DMS153 treated with DMSO at 0.1 percent for 48 hours (cell line): ENCODE results near the gene HOXD10.

Source experiments
- DNase-seq: peaks from one replicate; lab custom pipeline; 2025; ENCODE audit not compliant: unreplicated experiment; lab: John Stamatoyannopoulos, UW

Gene HOXD10

DNA sequence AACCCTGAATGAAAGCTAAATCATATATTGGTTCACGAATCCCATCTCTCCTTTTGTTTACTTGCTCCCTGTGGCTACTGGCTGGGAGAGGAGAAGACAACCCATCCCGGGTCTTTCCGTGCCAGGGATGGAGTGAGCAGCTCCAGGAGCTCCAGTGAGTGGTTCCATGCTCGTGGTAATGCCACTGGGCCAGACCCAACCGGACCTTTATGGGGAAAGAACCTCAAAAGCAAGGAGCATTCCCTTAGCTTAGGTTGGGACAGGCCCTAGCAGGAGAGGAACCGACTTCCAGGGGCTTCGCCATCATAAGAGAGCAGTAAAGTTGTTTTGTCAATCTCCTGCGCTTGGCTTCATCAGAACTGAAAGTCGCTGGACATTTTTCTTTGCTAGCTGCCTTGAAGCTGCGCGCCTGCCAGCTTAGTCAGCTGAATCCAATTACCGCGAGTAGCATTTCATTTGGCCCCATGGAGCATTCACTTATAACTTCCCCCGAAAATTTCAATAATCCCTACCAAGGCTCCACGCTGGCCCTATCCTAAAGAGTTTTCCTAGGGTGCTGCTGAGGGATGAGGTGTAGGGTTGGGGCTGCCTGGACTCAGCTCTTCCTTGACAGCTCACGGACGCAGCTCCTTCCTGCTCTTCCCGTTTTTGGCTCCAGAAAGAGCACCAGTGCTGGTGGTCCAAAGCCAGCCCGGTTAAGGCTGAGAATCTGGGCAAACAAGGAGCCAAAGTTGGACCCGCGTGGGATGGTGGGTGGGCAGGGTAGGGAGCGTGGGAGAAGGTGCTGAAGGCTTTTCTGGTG, 45.4 kb downstream of the HOXD10 start:
- DNase-seq, result no peak

GRCh38 chr2:176162911-176163671, 46.5 kb downstream of the HOXD10 start:
- no peak for DNase-seq

- no peak for DNase-seq
Measured at GRCh38 chr2:176163672-176164056, 47.1 kb downstream of the HOXD10 start.

GRCh38 chr2:176164201-176164600, 47.6 kb downstream of the HOXD10 start:
- no peak for DNase-seq

DNA sequence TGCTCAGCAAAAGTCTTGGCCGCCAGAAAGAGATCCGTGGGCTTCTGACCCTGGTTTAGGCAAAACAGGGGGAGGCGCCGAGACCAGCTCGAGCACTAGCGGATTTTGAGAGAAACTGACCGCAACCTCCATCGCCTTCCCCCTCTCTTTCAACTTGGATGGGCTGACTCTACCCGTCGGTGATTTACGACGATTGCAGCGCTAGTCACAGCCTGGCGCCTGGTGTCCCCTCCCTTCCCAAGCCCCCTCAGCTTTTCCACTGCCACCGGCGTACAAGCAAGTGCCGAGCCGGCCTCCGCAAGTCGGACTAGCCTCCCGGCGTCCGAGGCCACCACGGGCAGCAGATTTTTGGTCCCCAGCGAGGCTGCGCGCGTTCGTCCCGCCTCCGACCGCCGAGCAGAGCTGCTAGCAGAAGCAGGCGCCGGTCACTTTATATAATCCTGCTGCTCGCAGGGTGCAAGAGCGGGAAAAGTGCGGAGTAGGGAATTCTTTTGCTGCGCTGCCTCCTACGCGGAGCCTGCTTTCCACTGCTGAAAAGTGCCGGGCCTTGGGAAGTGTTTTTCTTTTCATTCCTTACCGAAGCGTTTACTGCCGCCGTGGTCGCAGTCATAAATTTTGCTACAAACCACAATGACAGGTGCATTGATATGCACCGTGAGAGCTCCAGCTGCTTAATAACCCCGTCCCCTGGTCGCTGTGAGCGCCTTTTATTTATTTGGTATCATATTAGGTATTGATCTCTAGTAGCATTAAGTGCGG, 48.2 kb downstream of the HOXD10 start:
- no peak for DNase-seq

DNA sequence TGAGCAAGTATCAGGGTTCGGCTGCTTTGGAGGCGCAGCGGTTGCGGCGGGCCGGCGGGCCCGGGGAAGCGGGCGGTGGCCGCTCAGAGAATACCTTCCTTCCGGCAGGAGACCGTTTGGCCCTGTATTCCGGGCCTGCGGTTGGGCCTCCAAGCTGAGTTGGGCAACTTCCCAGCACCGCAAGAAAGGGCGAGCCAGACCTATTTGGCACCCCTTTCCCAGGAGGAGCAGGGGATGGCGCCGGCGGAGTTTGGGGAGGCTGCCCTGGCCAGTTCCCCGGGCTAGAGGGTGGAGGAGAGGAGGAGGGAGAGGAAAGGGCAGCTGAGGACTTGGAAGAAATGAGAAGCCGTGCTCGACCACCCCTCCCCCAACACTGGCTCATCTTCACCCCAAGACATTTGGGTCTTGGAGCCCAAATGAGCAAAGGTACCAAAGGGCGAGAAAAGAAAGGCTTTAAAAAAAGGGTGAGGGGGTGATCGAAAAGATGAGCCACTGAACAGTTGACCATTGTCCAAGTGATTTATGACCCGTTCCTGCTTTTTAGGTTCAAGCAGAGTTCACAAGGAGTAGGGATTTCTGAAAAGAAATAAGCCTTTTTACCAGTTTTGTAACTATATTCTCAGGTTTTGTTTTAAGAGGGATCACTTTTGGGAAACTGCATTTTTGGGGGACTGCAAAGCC, 48.9 kb downstream of the HOXD10 start:
- no peak for DNase-seq

- no peak for DNase-seq
Measured at GRCh38 chr2:176166272-176166671, 49.7 kb downstream of the HOXD10 start.

DNA sequence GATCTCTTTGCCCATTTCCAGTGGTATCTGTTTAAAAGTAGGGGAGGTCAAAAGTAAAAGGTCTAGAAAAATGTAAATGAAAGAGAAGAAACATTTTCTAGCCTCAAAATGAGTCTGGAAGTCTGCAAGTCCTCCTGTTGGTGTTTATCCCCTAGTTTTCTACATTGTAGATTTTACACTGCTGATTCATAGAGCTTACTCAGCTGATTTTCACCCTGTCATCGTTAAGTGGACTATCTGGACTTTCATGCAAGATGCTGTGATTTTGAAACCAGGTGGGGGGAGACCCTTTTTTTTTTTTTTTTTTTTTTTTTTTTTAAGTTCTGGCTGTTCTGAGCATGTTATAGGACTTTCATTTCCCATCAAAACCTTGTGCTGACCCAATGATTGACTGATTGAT, 50.8 kb downstream of the HOXD10 start:
- no peak for DNase-seq

- DNase-seq, result no peak
Measured at GRCh38 chr2:176169181-176169580, 52.6 kb downstream of the HOXD10 start.
